ENCODE results near the gene CMIP. TPM values are rescaled to one million over a fixed set of nuclear protein-coding genes. Genes with fewer than 3 reads are reported as not detected.

CMIP gene
- total RNA-seq, 4 donors from 2014 or later: 17.1 to 60.5 (median 39.7) TPM

DNA sequence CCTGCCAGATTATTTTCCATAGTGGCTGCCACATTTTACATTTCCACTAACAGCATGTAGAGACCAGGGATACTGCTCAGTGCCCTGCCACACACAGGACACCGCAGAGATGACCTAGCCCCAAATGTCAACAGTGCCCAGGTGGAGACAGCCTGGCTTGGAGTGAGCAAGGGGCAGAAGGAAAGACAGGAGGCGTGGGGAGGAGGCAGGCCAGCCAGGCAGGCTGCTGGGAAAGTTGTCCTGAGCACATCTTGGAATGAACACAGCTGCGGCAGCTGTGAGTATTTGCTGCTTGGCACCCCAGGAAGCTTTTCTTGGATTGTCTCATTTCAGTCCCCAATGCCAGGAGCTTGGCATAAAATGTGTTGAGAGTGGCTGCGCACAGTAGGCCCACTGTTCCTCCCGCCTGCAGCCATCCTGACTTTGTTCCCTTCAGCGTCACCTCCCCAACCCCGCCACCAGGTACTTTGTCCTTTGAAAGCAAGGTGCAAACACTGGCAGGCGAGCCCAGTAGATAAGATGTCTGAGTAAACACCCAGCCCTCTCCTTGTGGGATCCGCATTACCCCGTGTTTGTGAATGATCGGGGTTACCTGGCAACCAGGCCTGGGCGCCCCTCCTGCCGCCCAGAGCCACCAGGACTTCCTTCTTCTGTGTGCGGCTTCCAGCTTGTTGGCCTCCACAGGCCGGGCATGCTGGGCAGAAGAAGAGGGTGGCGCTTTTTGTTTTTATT lies 114.0 kb downstream of the CMIP start:
- TF ChIP-seq CTCF (IDR thresholded peaks at IDR 0.05): peak in 1 of 6 experiments; percentile 4
- no peak for TF ChIP-seq POLR2A (IDR thresholded peaks at IDR 0.05)
- no peak for DNase-seq
- intact Hi-C loops (cut with DNase I): no loop called here
- Histone ChIP-seq H3K4me3 (no peak overlapping the region), H3K27ac (peak overlapping the region; percentile 26 to 65 (median 58)), H3K36me3 (no peaks in the 10 kb centered on the region), H3K4me1 (peaks cover 9 to 89% (median 32%) of the 10 kb centered on the region in 3 donors), H3K27me3 (no peaks in the 10 kb centered on the region), H3K9me3 (no peaks in the 10 kb centered on the region)
- 56% methylated on average over 9 to 10 of the region's 16 CpGs for WGBS, 2 donors

GRCh38 chr16:81560979-81561657 lies 116.5 kb downstream of the CMIP start:
- WGBS, 2 donors: 62 to 86% methylated on average over 7 of the region's 8 CpGs
- Histone ChIP-seq H3K27ac (peak overlapping the region in 1 of 4 donors; percentile 6), H3K9me3 (no peaks in the 10 kb centered on the region), H3K36me3 (peaks cover 0 to 8% (median 0%) of the 10 kb centered on the region in 3 donors), H3K4me1 (peaks cover 3 to 84% (median 23%) of the 10 kb centered on the region in 3 donors), H3K4me3 (no peak overlapping the region), H3K27me3 (no peaks in the 10 kb centered on the region)
- intact Hi-C loops (cut with DNase I): no loop called here
- TF ChIP-seq POLR2A (IDR thresholded peaks at IDR 0.05) (no peak), CTCF (IDR thresholded peaks at IDR 0.05) (no peak)
- DNase-seq: no peak

DNA sequence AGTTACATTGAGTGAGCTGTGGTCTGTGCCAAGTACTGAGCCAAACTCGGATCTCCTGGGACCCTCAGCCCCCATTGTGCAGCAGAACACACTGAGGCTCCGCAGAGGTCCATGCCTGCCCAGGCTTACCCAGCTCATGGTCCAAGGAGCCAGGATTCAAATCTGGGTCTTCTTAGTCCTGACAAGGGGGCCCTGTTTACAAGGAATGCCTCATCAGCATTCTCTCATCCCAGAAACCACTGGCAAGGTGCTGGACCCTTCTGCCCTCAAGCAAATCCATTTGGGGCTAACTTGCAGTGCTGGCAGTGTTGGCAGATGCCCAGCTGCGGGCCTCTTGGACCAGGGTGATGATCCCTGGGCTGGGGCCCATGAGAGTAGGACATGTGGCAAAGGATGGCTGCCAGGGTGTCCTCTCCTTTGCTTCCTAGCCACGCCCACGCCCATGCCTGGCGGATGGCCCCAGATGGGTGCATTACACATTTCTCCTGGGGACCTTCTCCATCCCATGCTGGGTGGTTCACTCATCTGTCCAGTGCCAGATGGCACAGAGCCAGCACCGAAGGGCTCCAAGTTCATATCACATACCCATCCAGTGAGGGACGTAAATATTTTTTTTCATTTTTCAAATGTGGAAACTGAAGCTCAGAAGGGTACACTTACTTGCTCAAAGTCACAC lies 117.7 kb downstream of the CMIP start:
- Histone ChIP-seq H3K9me3 (no peaks in the 10 kb centered on the region), H3K27ac (no peak overlapping the region), H3K4me1 (peaks cover 3 to 80% (median 23%) of the 10 kb centered on the region in 3 donors), H3K27me3 (no peaks in the 10 kb centered on the region), H3K4me3 (no peak overlapping the region), H3K36me3 (peaks cover 0 to 8% (median 0%) of the 10 kb centered on the region in 3 donors)
- intact Hi-C loops (cut with DNase I): no loop called here
- no peak for TF ChIP-seq CTCF (IDR thresholded peaks at IDR 0.05)
- TF ChIP-seq POLR2A (IDR thresholded peaks at IDR 0.05): no peak
- no peak for DNase-seq
- WGBS, 2 donors: 57 to 78% methylated on average over 4 to 6 of the region's 8 CpGs

DNA sequence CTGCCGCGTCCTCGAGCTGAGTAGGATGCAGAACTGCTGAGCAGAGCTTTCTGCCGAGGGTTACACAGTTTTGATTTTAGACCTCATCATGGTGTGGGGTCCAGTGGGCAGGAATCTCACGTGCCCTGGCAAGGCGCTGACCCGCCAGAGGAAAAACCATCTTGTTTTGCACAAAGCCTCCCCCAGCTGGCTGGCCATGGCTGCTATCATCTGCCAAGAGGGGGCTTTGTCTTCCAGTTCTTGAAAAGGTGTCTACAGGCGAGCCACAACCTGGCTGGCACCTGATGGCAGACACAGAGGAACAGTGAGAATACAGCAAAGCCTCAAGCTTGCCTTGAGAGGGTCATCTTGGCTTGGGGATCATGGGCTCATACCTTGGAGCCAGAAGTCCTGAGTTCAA lies 118.3 kb downstream of the CMIP start:
- Histone ChIP-seq H3K4me3 (no peak overlapping the region), H3K36me3 (peaks cover 0 to 8% (median 0%) of the 10 kb centered on the region in 3 donors), H3K27me3 (no peaks in the 10 kb centered on the region), H3K27ac (no peak overlapping the region), H3K9me3 (no peaks in the 10 kb centered on the region), H3K4me1 (peaks cover 4 to 82% (median 23%) of the 10 kb centered on the region in 3 donors)
- TF ChIP-seq CTCF (IDR thresholded peaks at IDR 0.05) (no peak), POLR2A (IDR thresholded peaks at IDR 0.05) (no peak)
- 84 to 90% methylated on average over 2 to 7 of the region's 8 CpGs for WGBS, 2 donors
- intact Hi-C loops (cut with DNase I): no loop called here
- no peak for DNase-seq

Data from esophagus squamous epithelium (tissue), 5 donors.